Activated effector memory CD4-positive, alpha-beta T cell treated with Interleukin-2 at 50 U/mL for 16 hours (primary cell): ENCODE results near the gene INA.
"Not testable (repeated sequence)": the region's sequence is repeated elsewhere in the genome, so short reads cannot be mapped to it uniquely, and the experiment has no call there.

Experiments
- DNase-seq: peaks from one replicate; pipeline ENCODE4 v3.0.0-alpha.2; 2020

Gene INA

GRCh38 chr10:103276896-103277712 lies at the start of gene INA:
Gene INA (plus strand): TSS chr10:103277138. CDS start chr10:103277212, 74 bp downstream.
- no peak for DNase-seq

- DNase-seq: no peak
Observed at GRCh38 chr10:103227416-103227815, 49.5 kb upstream of the INA start.

GRCh38 chr10:103231047-103231551 lies 45.8 kb upstream of the INA start:
- DNase-seq: no peak

GRCh38 chr10:103232131-103232673 lies 44.7 kb upstream of the INA start:
- no peak for DNase-seq

GRCh38 chr10:103232772-103233488 lies 44.0 kb upstream of the INA start:
- DNase-seq: no peak

DNA sequence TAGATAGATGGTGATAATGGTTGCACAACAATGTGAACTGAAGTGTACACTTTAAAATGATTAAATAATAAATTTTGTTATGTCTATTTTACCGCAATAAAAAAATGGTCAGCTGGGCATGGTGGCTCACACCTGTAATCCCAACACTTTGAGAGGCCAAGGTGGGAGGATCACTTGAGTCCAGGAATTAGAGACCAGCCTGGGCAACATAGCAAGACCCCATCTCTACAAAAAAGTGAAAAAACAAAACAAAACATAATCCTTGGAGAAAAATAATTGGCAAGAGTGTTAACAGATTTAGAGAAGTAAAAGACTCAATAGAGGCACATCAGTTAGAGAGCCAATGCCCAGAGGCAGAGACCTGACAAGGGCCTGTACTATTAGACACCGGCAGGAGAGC lies 41.2 kb upstream of the INA start:
- no peak for DNase-seq

GRCh38 chr10:103238506-103239252 lies 38.3 kb upstream of the INA start:
- DNase-seq: no peak

DNA sequence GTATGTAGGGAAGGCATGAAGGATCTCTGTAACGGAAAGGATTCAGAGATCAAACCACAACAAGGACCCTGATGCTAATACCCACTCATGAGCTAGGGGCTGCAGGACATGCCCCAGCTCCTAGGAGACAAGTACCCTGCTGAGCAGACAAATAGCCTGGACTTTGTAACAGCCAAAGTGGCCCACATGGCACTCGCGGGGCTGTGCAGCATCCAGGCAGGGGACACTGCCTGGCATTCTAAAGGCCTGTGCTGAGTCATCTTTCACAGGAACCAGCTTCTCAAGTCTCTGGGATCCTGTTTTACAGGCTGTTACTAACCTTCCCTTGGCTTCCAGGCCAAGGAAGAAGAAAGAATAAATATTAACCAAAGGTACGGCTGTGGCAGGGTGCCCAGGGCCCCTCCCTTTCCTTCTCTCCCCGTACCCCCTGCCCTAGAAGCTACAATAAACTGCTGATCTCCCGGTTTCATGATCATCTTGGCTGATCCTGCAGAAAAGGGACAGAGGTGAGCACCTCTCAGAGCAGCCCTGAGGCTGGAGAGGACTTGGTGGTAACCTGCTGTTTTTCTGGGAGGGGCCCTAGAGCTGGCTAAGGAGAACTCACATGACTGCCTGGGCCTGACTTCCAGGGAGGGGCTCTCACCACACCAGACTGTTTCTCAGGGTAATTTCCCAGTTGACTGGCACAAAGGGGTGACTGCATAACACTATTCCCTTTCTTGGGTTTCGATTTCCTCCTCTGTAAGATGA lies 35.5 kb upstream of the INA start:
- no peak for DNase-seq

DNA sequence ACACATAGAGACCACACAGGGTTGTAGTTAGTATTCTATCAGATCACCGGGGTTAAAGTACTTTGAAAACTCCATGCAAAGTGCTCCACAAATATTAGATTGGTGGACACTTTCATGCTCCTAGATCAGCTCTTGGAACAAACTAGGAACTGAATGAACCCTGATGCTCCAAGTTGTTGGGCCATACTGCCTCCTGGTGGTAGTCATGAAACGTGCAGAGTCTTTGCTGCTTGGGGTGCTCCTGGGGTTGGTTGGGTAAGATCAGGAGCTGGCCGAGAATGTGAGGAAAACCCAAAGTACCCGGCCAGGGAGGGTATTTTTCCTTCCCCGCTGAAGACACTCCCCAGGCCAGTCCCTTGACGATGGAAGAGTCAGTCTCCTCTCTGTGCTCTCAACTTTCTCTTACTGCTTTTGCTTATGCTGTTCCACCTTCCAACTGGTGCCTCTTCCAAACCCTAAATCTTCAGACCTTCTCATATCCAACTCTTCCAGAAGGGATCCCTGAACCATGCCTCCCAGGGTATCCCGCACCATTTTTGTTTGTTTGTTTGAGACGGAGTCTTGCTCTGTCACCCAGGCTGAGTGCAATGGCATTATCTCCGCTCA lies 32.2 kb upstream of the INA start:
- DNase-seq: peak; percentile 36

- not testable (repeated sequence) for DNase-seq
Observed at GRCh38 chr10:103245587-103245986, 31.4 kb upstream of the INA start, which contains the start of gene RPEL1. Gene RPEL1 (plus strand): TSS chr10:103245887. CDS start chr10:103245997, 110 bp downstream.

DNA sequence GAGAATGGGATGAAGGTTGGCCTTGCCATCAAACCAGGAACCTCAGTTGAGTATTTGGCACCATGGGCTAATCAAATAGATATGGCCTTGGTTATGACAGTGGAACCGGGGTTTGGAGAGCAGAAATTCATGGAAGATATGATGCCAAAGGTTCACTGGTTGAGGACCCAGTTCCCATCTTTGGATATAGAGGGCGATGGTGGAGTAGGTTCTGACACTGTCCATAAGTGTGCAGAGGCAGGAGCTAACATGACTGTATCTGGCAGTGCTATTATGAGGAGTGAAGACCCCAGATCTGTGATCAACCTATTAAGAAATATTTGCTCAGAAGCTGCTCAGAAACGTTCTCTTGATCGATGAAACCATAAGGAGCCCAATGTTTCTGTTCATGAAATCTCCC lies 30.6 kb upstream of the INA start:
- DNase-seq: no peak

- no peak for DNase-seq
Observed at GRCh38 chr10:103254113-103254512, 22.8 kb upstream of the INA start.

DNA sequence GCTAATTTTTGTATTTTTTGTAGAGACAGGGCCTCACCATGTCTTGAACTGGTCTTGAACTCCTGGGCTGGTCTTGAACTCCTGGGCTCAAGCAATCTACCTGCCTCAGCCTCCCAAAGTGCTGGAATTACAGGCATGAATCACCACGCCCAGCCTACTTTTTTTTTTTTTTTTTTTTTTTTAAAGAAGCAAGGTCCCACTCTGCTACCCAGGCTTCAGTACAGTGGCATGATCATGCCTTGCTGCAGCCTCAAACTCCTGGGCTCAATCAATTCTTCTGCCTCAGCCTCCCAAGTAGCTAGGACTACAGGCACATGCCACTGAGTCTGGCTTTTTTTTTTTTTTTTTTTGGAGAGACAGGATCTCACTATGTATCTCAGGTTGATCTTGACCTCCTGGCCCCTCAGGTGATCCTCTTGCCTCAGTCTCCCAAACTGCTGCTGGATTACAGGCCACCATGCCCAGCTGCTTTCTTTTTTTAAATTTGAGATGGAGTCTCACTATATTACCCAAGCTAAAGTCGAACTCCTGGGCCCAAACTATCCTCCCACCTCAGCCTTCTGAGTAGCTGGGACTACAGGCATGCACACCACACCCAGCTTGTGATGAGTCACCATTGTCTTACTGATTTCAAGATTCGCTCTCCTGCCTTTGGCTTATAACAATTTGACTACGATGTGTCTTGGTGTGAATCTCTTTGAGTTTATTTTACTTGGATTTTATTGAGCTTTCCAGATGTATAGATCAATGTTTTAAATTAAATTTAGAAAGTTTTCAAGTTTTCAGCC lies 22.2 kb upstream of the INA start:
- DNase-seq: no peak

DNA sequence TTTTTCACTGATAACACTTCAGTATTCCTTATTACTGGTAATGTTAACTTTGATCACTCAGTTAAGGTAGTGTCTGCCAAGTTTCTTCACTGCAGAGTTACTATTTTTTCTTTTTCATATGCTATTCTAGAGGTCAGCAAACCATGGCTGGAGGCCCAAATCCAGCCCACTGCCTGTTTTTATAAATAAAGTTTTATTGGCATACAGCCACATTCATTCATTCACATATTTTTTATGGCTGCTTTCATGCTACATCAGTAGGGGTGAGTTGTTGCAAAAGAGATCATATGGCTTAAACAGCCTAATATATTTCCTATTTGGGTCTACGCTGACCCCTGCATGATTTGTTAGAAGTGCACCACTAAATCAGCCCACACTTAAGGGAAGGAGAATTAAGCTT lies 20.3 kb upstream of the INA start:
- no peak for DNase-seq

DNA sequence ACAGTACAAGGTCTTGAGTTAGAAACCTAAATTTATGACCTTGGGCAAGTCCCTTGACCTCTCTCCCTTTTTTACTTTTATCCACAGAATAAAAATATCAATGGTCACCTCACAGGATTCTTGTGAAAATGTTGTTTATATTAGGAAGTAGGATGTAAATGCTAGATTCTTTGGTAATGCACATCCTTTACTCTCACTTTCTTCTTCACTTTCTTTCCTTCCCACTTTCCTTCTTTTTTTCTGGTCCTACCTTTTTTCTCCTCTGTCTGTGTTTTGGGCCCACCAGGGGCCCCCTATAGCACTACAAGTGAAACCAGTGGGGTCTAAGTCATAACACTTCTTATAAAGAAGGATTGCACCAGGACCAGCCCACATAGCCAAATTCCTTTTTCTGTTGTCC lies 19.1 kb upstream of the INA start:
- no peak for DNase-seq

- not testable (repeated sequence) for DNase-seq
Observed at GRCh38 chr10:103258928-103259327, 18.0 kb upstream of the INA start.

GRCh38 chr10:103259989-103260388 lies 16.9 kb upstream of the INA start:
- DNase-seq: no peak

- no peak for DNase-seq
Observed at GRCh38 chr10:103262229-103262628, 14.7 kb upstream of the INA start.

GRCh38 chr10:103265717-103266329 lies 11.1 kb upstream of the INA start:
- no peak for DNase-seq

DNA sequence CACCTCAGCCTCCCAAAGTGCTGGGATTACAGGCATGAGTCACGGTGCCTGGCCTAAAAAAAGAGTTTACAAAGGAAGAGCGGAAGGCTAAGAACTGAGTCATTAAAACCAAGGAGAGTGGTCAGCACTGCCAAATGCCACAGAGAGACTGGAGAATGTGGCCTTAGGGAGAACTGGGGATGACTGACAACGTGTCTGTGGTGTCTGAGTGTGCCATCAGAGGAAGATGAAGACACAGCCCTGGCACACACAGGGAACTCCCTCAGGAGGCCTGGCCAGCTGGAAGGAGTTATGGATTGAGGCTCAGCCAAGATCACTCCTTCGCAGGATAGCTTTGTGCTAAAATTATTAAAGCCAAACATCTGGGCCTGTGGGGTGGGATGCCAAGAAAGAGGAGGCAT lies 3.9 kb upstream of the INA start:
- DNase-seq: no peak
